ENCODE results near the gene DOCK11. TPM values are rescaled to one million over a fixed set of nuclear protein-coding genes. Genes with fewer than 3 reads are reported as not detected.

Gene DOCK11
- total RNA-seq, 1 experiment from 2014 or later = 2.7 TPM

GRCh38 chrX:118694638-118695037, 199.0 kb downstream of the DOCK11 start:
- no peaks in the 10 kb centered on the region for H3K27me3 Mint-ChIP-seq (ENCODE audit: insufficient read depth, unreplicated experiment)
- Histone ChIP-seq H3K36me3 (ENCODE audit: control insufficient read depth, insufficient read depth, low read length) (no peaks in the 10 kb centered on the region), H3K9me3 (no peaks in the 10 kb centered on the region), H3K27me3 (replicated peaks; ENCODE audit: control insufficient read depth, insufficient read depth, low read length) (no peaks in the 10 kb centered on the region), H3K4me1 (no peaks in the 10 kb centered on the region), H3K4me3 (ENCODE audit: low read depth, low read length) (no peak overlapping the region)
- H3K9me3 Mint-ChIP-seq (ENCODE audit: unreplicated experiment) = no peaks in the 10 kb centered on the region
- CTCF ChIA-PET = no interaction called here
- POLR2A ChIA-PET = no interaction called here
- no peak for DNase-seq
- no peak overlapping the region for H3K27ac Mint-ChIP-seq (ENCODE audit: unreplicated experiment)
- H3K4me1 Mint-ChIP-seq (ENCODE audit: low read depth, unreplicated experiment) = no peaks in the 10 kb centered on the region
- no peak for TF ChIP-seq CTCF (IDR thresholded peaks at IDR 0.05; ENCODE audit: insufficient read depth in 1 of 2, low read depth in 1 of 2, low read length in 1 of 2, severe bottlenecking in 1 of 2, unreplicated experiment in 1 of 2)
- BruUV-seq (replicated peaks) = no TSS peak
- no peak overlapping the region for H3K4me3 Mint-ChIP-seq (ENCODE audit: unreplicated experiment)
- intact Hi-C loops (cut with micrococcal nuclease; ENCODE audit: unreplicated experiment) = no loop called here
- no peaks in the 10 kb centered on the region for H3K36me3 Mint-ChIP-seq (ENCODE audit: insufficient read depth, unreplicated experiment)

- CTCF ChIA-PET = no interaction called here
- intact Hi-C loops (cut with micrococcal nuclease; ENCODE audit: unreplicated experiment) = no loop called here
- no peaks in the 10 kb centered on the region for H3K9me3 Mint-ChIP-seq (ENCODE audit: unreplicated experiment)
- TF ChIP-seq CTCF (IDR thresholded peaks at IDR 0.05; ENCODE audit: insufficient read depth in 1 of 2, low read depth in 1 of 2, low read length in 1 of 2, severe bottlenecking in 1 of 2, unreplicated experiment in 1 of 2) = no peak
- no peaks in the 10 kb centered on the region for H3K36me3 Mint-ChIP-seq (ENCODE audit: insufficient read depth, unreplicated experiment)
- H3K4me1 Mint-ChIP-seq (ENCODE audit: low read depth, unreplicated experiment) = no peaks in the 10 kb centered on the region
- POLR2A ChIA-PET = no interaction called here
- Histone ChIP-seq H3K27me3 (replicated peaks; ENCODE audit: control insufficient read depth, insufficient read depth, low read length) (no peaks in the 10 kb centered on the region), H3K4me1 (no peaks in the 10 kb centered on the region), H3K36me3 (ENCODE audit: control insufficient read depth, insufficient read depth, low read length) (no peaks in the 10 kb centered on the region), H3K9me3 (no peaks in the 10 kb centered on the region), H3K4me3 (ENCODE audit: low read depth, low read length) (no peak overlapping the region)
- BruUV-seq (replicated peaks) = no TSS peak
- DNase-seq = no peak
- no peak overlapping the region for H3K27ac Mint-ChIP-seq (ENCODE audit: unreplicated experiment)
- no peak overlapping the region for H3K4me3 Mint-ChIP-seq (ENCODE audit: unreplicated experiment)
- H3K27me3 Mint-ChIP-seq (ENCODE audit: insufficient read depth, unreplicated experiment) = no peaks in the 10 kb centered on the region
Observed at GRCh38 chrX:118698516-118699170, 203.0 kb downstream of the DOCK11 start.

- ChIA-PET CTCF (no interaction called here), POLR2A (no interaction called here)
- no peak overlapping the region for H3K27ac Mint-ChIP-seq (ENCODE audit: unreplicated experiment)
- no peak for TF ChIP-seq CTCF (IDR thresholded peaks at IDR 0.05; ENCODE audit: insufficient read depth in 1 of 2, low read depth in 1 of 2, low read length in 1 of 2, severe bottlenecking in 1 of 2, unreplicated experiment in 1 of 2)
- H3K4me3 Mint-ChIP-seq (ENCODE audit: unreplicated experiment) = no peak overlapping the region
- intact Hi-C loops (cut with micrococcal nuclease; ENCODE audit: unreplicated experiment) = no loop called here
- BruUV-seq (replicated peaks) = no TSS peak
- DNase-seq = no peak
- H3K4me1 Mint-ChIP-seq (ENCODE audit: low read depth, unreplicated experiment) = no peaks in the 10 kb centered on the region
- H3K9me3 Mint-ChIP-seq (ENCODE audit: unreplicated experiment) = no peaks in the 10 kb centered on the region
- no peak overlapping the region for H3K4me3 ChIP-seq (ENCODE audit: low read depth, low read length)
- H3K27me3 Mint-ChIP-seq (ENCODE audit: insufficient read depth, unreplicated experiment) = no peaks in the 10 kb centered on the region
- H3K36me3 ChIP-seq (ENCODE audit: control insufficient read depth, insufficient read depth, low read length) = no peaks in the 10 kb centered on the region
- no peaks in the 10 kb centered on the region for H3K4me1 ChIP-seq
- H3K36me3 Mint-ChIP-seq (ENCODE audit: insufficient read depth, unreplicated experiment) = no peaks in the 10 kb centered on the region
- no peaks in the 10 kb centered on the region for H3K27me3 ChIP-seq (replicated peaks; ENCODE audit: control insufficient read depth, insufficient read depth, low read length)
- no peaks in the 10 kb centered on the region for H3K9me3 ChIP-seq
Observed at GRCh38 chrX:118702741-118703140, 207.1 kb downstream of the DOCK11 start.
